Medulla oblongata (tissue), 1 donor: ENCODE data around the gene NOP9.

Experiments used
- DNase-seq: peaks from one replicate; pipeline ENCODE4 v3.0.0-alpha.2; 2015; ENCODE audit errors: extremely low spot score

Gene NOP9

DNA sequence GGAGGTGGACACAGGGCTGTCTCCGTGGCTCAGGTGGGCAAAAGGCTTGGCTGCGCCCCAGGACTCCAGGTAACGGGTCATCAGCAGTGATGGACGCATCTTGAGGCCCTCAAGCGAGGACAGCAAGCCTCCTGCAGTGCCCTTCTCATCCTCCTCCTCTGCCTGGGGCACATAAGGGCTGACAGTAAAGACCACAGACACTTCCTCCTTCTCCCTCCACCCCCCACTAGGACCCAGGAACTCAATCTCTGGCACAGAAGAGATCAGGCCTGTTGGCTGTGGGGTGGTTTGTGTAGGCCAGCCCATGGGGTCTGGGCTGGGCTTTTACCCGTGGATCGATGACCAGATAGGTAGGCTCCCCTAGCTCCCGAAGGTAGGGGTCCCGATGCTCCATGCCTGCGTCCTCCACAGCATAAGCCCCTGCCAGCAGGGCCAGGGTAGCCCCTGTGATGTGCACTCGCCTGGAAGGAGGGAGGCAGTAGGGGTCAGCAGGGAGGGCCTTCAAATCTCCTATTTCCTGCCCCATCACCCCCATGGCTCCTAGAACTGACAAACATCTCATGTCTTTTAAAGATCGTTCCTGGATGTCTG is 29.5 kb downstream of the NOP9 start:
- no peak for DNase-seq

DNA sequence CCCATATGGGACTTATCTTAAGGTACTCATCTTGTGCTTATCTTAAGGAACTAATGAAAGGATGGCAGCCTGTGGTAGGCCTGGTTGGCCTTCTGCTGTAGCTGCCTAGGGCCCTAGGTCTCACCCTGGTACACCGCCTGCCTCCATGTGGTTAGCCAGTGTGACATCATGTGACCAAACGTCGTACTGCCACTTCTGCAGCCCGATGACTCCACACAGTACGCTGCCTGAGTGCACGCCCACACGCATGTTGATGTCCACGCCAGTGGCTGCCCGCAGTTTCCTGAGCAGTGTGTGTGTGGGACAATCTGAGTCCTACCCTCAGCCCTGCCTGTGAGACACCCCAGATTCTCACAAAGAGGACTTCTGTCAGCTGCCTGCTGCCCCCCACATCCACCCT is 30.1 kb downstream of the NOP9 start:
- DNase-seq: peak; percentile 66

DNA sequence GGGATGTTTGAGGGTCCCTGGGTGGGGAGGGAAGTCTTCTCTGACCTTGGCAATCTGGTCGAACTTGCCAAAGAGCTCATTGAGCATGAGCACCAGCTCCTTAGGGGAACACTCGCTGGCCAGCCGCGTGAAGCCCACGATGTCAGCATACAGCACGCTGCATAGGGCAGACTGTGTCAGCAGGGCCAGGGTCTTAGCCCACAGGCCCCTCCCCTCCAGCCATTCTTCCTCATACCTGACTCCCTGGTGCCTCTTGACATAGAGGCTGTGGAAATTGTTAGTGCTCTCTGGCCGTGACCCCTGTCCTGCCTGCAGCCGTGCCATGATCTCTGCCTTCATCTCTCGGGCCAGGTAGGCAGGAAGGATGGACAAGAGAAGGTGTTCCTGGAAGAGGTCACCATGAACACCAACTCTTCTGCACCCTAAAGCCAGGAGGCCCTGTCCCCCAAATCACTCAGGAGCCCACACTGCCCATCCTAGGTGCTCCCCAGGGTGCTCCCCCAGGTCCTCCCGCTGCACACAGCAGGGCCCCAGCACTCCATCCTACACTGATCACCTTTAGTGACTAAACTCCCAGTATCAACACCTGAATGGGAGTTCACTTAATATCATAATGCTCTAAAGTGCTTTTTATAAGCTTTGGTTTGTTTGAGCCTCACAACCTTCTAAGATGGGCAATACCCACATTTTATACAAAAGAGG is 31.5 kb downstream of the NOP9 start:
- no peak for DNase-seq

DNA sequence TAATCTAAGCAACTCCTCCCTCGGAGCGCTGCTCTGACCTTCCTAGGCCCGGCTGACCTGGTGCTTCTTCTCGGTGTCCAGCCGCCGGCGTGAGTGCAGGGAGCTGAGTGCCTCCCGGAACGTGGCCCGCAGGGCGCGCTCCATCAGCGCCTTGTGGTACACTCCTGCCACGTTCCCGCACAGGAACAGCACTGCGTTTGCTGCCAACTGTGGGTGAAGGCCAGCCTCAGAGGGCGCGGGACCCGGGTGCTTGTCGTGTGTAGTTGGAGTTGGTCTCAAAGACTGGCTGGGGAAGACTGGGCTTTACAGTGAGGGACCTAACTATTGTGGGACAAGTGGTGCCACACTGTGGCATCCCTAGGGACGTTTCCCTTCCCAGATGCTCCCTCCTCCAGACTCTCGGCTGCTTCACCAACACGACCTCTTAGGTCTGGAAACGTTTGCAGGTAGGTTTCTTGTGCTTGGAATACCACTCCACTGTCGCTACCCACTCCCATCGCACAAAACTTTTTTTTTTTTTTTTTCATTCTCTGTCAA is 32.1 kb downstream of the NOP9 start:
- no peak for DNase-seq

DNA sequence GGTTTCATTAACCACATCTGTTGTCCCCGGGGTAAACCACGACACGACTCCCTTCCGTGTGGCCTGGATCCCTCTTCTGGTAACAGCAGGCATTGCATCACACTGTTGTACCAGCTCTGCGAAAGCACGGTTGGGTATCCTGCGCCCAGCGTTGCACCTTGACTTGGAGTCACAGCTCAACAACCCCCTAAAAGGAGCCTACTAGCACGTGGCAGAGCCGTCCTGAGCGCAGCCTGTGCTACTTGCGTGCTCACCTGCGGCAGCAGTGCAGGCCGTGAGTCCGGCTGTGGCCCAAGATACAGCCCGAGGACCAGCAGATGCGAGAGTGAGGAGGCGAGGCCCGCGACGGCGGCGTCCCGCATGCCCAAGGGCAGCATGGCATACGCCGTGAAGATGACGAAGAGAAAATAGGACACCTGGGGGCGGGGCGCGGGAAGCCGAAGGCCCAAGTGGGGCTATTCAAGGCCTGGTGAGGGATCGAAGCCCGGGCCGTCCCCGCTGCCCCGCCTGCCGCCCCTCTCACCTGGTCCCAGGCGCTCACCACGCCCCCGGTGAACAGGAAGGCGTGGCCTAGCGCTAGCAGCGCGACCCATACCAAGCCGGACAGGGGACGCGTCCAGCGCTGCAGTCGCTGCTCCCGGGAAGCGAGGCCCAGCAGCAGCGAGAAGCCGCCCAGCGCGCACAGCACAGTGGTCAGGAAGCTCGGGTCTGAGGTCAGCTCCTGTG is 32.8 kb downstream of the NOP9 start:
- peak; percentile 79 for DNase-seq

DNA sequence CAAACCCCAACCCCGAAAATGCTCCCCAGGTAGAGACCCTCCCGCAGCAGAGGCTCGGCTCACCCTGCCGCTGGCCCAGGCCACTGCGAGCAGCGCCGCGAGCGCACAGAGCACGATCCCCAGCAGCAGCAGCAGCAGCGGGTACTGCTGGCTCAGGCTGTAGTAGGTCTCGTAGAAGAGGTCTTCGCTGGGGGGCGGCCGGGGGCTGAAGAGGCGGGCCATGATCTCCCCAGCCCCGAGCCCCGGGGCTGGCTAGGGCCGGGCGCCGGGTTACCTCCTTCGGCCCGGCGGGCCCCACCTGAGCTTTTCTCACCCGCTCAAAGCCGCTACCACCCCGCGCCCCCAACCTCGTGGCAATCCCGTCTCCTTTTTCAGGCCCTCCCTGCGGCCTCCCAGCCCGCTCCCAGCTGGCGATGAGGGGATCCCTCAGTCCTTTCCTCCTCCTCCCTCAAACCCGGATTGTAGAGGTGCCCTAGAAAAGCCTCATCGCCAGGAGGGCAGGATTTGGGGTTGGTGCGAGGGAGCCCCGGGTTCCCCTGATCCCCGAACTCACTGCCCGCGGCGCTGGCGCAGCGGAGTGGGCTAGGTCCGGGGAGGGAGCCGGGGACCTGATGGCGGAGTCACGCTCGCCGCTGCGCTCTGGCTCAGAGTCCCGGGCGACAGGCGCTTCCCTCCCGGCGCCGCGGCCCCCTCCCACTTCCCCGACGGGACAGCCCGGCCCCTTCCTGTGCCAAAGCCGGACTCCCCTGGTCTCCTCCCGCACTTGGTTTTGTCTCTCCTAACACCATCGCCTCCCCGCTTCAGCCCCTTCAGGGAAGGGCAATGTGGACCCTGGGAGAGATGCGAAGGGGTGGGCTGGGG is 35.0 kb downstream of the NOP9 start, which contains the start of gene ADCY4:
ADCY4 (minus strand) TSS at position 641 of the 861 bp plus-strand sequence; CDS start at position 222, 419 bp downstream.
- DNase-seq: no peak

DNA sequence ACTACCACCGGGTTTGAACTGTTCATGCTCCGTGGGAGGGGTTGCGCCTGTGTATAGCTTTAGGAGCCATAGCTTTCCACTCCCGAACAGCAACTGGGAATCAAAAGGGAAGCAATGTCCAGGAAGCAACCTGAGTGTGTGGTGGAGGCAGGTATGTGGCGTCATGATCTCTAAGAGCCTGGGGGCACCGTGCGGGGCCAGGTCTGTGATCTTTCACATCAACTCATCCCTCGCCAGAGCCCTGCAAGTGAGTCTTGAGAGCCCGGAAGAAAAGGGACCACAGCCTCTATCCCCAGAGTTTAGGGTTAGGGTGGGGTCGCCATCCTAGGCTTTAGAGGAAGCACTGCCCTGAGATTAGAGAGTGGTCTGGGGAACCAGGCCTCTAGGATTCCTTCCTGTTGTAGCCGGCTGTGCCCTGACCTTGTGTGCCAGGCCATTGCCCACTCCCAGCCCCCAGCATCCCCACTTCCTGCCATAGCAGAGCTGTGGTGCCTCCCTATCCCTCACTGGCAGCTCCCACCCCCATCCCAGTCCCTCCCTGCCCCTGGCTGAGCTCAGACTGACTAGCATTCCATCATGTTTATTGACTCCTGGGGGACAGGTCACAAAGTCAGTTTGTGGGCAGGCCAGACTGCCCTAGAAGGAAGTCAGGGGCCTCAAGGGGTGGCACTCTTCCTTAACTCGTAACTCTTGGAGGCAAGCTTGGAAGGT is 36.0 kb downstream of the NOP9 start:
- no peak for DNase-seq

DNA sequence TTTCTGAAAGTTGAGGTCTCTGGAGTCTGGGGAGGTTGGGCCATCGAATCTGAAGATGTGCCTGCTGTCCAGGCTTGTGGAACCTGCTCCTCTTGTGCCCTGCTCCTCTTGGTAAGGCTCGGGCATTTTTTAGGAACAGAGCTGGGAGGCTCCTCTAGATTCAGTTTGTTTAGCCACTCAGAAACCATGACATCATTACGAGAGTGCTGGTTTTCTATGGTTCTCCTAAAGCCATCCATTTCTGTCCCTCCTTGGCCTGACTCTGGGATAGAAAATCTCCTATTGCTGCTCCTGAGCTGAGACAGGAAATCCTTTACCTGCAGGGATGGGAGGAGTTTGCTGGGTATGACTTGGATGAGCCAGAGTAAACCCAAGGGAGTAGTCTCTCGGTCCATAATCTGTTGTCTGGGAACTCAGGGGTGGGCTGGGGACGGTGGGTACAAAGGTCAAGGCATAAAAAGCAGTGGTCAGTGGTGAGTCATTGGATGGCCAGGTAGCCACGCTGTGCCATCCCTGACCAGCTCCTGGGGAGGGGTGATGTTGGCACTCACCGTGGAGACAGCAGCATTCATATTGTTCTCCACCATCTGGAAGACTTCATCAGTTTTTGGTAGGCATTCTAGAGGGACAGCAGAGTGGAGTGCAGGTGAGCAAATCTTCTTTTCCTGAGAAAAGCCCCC is 37.6 kb downstream of the NOP9 start:
- DNase-seq: no peak

DNA sequence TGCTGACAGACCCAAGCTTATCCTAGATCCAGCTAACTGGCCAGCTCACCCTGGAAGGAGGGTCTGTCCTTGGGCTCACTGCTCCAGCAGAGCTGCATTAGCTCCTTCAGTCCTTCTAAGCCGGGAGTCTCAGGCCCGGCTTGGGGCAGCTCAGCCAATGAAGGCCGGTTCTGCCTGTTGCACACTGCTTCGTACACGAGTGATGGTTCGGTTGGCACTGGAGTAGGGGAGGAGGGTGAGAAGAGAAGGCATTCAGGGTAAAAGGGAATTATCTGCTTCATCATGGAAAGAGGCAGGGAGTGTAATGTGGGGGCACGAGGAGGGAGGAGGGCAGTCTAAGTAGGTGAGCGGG is 38.1 kb downstream of the NOP9 start:
- DNase-seq: no peak

DNA sequence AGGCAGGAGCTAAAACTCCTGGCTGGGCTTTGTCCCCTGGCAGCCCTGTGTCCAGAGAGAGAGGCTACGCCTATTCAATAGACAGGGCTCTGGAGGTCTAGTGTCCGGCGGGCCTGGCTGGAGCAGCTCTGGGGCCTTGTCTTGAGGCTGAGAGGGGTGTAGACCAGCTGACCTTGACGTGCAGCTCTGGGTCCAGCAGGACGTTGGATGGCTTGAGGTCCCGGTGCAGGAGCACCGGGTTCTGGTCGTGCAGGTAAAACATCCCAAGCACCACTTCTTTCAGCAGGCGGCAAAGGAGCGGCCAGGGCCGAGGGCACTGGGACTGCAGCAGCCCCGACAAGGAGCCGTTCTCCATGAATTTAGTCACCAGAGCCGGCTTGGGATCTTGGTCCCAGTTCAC is 39.2 kb downstream of the NOP9 start:
- DNase-seq: no peak

DNA sequence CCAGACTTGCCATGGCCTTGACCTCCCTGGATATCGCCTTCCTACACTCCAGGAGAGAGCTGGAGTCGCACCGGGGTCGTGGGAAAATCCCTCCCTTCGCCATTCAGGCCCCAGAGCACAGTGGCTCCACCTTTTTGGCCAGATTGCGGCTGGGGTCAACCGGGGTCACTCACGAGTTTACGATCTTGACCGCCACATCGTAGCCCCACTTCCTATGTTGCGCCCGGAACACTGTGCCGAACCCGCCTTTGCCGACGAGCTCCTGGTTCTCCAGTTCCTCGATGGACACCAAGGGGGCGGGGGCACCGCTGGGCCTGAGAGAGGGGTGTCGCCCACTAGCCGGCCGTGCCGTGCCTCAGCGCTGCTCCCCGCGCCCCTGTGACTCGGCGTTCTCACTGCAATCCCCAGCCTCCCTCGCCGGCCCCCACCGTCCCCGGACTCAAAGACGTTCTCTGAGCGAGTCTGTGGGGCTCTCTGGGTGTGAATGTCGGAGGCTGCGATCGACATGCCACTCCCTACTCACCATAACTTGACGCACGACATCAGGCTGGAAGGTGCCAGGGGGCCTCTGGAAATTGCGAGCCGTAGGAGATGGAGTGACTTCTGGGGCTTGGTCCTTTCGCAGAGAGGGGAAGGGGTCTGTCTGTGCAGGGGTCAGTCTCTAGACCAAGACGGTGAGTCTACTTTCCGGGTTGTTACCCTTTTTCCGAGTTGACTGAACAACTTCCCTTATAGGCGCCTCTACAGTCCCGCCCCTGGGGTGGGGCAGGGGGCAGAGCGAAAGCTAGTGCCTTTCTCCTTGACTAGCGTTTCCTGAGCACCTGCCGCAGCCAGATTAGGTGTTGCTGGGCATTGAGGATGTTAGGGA is 39.9 kb downstream of the NOP9 start, which contains the start of gene RIPK3:
RIPK3 (minus strand) TSS at position 708 of the 868 bp plus-strand sequence; CDS start at position 543, 165 bp downstream.
- peak; percentile 38 for DNase-seq

DNA sequence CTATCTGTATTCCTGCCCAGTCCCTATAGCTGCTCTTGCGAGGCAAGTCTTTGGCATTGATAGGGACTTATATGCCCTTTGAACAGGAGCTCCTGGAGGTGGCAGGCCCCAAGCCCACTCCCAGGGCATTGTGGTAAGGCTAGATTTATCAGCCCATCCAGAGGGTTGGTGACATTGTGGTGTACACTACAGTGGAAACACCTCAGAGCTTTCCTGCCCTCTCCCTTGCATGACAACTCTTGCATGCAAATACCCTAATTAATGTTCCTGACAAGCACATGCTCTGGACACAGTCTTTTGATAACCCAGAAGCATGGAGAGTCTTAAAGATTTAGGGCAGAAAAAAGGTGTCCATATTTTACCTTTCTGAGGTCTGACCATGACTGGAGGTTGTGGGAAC is 41.0 kb downstream of the NOP9 start:
- DNase-seq: no peak

DNA sequence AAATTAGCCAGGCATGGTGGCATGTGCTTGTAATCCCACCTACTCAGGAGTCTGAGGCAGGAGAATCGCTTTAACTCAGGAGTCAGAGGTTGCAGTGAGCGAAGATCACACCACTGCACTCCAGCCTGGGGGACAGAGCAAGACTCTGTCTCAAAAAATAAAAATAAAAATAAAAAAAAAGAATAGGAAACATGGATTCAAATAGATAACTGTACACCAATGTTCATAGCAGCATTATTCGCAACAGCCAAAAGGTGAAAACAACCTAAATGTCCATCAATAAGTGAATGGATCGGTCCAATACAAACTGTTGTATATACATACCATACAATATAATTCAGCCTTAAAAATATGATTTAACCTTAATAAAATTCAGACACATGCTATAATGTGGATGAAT is 43.2 kb downstream of the NOP9 start:
- DNase-seq: no peak

DNA sequence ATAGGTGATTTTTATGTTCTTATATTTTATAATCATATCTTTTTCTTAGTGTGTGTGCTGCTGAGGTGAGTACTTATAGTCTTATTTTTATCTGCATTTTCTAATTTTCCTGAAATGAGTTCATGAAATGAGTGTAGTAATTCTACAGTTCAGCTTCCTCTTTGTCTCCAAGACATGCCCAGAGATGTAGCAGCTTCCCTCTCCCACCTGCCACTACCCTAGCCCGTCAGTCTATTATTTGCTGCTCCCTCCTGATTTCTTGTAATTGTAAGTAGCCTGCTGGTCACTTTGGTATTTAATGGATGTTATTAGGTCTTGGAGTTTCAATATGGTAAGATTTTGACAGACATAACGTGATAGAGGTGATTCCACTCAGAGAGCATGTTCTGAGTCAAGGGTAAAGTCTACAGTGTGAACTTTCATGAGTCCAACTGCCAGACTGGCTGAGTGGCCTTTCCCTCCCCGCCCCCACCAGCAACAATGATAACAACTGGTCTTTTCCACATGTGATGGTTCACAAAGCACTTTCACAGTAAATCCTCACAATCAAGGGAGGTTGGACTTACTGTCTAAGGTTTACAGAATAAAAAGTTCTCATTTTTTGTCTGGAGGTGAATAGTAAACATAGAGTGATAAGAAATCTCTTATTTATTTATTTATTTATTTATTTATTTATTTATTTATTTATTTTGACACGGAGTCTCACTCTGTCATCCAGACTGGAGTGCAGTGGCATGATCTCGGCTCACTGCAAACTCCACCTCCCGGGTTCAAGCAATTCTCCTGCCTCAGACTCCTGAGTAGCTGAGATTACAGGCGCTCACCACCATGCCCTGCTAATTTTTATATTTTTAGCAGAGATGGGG is 44.4 kb downstream of the NOP9 start:
- DNase-seq: no peak

DNA sequence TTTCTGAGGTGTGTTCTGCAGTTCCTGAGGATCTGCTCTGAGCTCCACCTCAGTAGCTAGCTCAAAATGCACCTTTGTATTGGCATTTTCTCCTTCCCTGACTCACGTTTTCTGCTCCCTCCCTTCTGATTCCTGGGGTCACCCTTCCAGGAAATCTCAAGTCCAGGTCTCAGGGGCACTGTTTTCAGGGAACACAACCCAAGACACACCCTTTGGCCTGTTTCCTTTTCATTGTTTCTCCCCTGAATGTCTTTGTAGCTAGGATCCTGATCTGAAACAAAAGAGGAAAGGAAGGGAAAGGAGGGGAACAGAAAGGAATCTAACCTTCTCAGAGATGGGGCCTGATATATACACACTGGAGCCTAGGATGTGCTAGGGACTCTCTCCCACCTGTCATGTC is 47.5 kb downstream of the NOP9 start:
- no peak for DNase-seq

DNA sequence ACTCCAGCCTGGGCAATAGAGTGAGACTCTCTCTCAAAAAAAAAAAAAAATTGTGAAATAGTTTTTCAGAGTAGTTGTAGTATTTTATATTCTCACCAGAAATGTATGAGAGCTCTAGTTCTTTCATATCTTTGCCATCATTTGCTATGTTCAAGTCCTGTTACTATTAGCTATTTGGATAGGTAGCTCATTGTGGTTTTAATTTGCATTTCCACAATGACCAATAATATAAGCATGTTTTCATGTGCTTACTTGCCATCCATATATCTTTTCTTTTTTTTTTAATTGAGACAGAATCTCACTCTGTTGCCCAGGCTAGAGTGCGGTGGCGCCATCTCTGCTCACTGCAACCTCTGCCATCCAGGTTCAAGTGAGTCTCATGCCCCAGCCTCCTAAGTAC is 48.5 kb downstream of the NOP9 start:
- DNase-seq: no peak

DNA sequence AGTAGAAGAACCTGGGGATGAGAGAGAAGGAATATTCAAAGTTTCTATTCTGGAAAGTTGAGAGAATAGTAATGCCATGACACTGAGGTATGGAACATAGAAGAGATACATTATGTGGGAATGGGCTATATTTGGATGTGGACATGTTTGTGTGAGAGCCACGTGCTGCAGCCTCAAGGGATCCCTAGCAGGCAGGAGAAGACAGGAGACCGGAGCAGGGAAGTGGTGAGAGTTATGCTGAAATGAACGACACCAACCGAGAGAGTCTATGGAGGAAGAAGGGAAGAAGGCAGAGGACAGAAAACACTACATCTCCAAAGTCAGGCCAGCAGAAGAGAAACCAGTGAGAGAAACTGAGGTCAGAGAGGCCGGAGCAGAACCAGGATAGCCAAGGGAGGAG is 50.1 kb downstream of the NOP9 start:
- no peak for DNase-seq

DNA sequence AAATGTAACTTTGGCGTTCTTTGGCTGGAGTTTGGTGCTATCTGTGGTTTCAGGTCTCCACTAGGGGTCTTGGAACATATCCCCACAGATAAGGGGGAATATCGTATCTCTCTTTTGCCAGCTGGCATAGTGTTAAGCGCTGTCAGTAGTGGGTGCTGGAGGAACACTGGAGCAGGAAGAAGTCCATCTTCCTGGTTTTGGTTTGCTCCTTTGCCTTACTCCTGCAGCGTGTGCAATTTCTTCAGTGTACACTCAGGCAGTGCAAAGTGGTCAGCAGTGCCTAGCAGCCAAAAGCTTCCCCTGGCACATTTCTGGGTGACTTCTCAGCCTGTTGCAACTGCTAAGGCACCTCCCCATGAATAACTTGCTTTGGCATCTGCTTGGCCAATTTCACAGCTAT is 51.9 kb downstream of the NOP9 start:
- DNase-seq: no peak
